Ishikawa (cell line): ENCODE data around the gene FAM53B.

Experiments used
- CEBPB ChIP-seq: IDR thresholded peaks from 2 replicates; pipeline ENCODE4 v1.6.1; 2012
- CREB1 ChIP-seq: IDR thresholded peaks from 2 replicates; pipeline ENCODE4 v1.6.1; 2012; ENCODE audit warnings: low read depth
- EGR1 ChIP-seq: IDR thresholded peaks from 2 replicates; pipeline ENCODE4 v1.6.1; 2012
- EP300 ChIP-seq: IDR thresholded peaks from 2 replicates; pipeline ENCODE4 v1.6.1; 2012; ENCODE audit warnings: borderline replicate concordance
- FOXM1 ChIP-seq: IDR thresholded peaks from 2 replicates; pipeline ENCODE4 v1.6.1; 2012; ENCODE audit warnings: low read depth, borderline replicate concordance
- MAX ChIP-seq: IDR thresholded peaks from 2 replicates; pipeline ENCODE4 v1.6.1; 2012
- NFIC ChIP-seq: IDR thresholded peaks from 2 replicates; pipeline ENCODE4 v1.6.1; 2012
- RAD21 ChIP-seq: IDR thresholded peaks from 2 replicates; pipeline ENCODE4 v1.6.1; 2012; ENCODE audit warnings: low read depth
- REST ChIP-seq: IDR thresholded peaks from 2 replicates; pipeline ENCODE4 v1.6.1; 2012; ENCODE audit warnings: low read depth, mild to moderate bottlenecking
- TAF1 ChIP-seq: IDR thresholded peaks from 2 replicates; pipeline ENCODE4 v1.6.1; 2012; ENCODE audit warnings: low read depth, mild to moderate bottlenecking
- TCF12 ChIP-seq: IDR thresholded peaks from 2 replicates; pipeline ENCODE4 v1.6.1; 2012; ENCODE audit warnings: low read depth
- TEAD4 ChIP-seq: IDR thresholded peaks from 2 replicates; pipeline ENCODE4 v1.6.1; 2012
- USF1 ChIP-seq: IDR thresholded peaks from 2 replicates; pipeline ENCODE4 v1.6.1; 2012
- YY1 ChIP-seq: IDR thresholded peaks from 2 replicates; pipeline ENCODE4 v1.6.1; 2012; ENCODE audit warnings: low read depth
- ZBTB7A ChIP-seq: IDR thresholded peaks from 2 replicates; pipeline ENCODE4 v1.6.1; 2012; ENCODE audit warnings: low read depth

Gene FAM53B

GRCh38 chr10:124756156-124756903, 12.2 kb upstream of the FAM53B start:
- TF ChIP-seq RAD21 (no peak), EGR1 (no peak), CEBPB (no peak), TAF1 (no peak), TCF12 (no peak), TEAD4 (no peak), REST (no peak)

- no peak for TF ChIP-seq YY1
- no peak for TF ChIP-seq TAF1
- TF ChIP-seq EGR1, result no peak
- TF ChIP-seq EP300, result no peak
- TF ChIP-seq USF1, result no peak
- TF ChIP-seq NFIC, result no peak
- no peak for TF ChIP-seq ZBTB7A
- no peak for TF ChIP-seq FOXM1
- TF ChIP-seq CEBPB, result no peak
- no peak for TF ChIP-seq TCF12
- TF ChIP-seq CREB1, result no peak
- TF ChIP-seq RAD21, result no peak
- TF ChIP-seq TEAD4, result no peak
- no peak for TF ChIP-seq REST
- TF ChIP-seq MAX, result no peak
Measured at GRCh38 chr10:124755581-124755980, 11.4 kb upstream of the FAM53B start.

- TF ChIP-seq FOXM1, result no peak
- TF ChIP-seq EP300, result no peak
- TF ChIP-seq CREB1, result no peak
- no peak for TF ChIP-seq ZBTB7A
- TF ChIP-seq MAX, result no peak
- TF ChIP-seq REST, result no peak
Measured at GRCh38 chr10:124754227-124754626, 10.0 kb upstream of the FAM53B start.

GRCh38 chr10:124748953-124749645, 4.9 kb upstream of the FAM53B start:
- TF ChIP-seq CEBPB, result no peak
- TF ChIP-seq USF1, result no peak
- no peak for TF ChIP-seq NFIC
- TF ChIP-seq TCF12, result no peak
- TF ChIP-seq RAD21, result no peak
- no peak for TF ChIP-seq TAF1
- TF ChIP-seq ZBTB7A, result no peak
- TF ChIP-seq MAX, result no peak
- no peak for TF ChIP-seq FOXM1
- no peak for TF ChIP-seq TEAD4
- TF ChIP-seq EP300, result no peak
- TF ChIP-seq CREB1, result no peak
- no peak for TF ChIP-seq YY1
- TF ChIP-seq REST, result no peak
